Measurements from ENCODE around the gene RPRM.

GRCh38 chr2:153477636-153478288 lies 800 bp downstream of the RPRM start:
- TF ChIP-seq POLR2A (IDR thresholded peaks at IDR 0.05; ENCODE audit: low read depth) (no peak), CTCF (IDR thresholded peaks at IDR 0.05) (no peak)

All from esophagus muscularis mucosa (tissue), 3 donors.